T47D (cell line): ENCODE data around the gene ZNF438.
"Not testable (repeated sequence)": the region's sequence is repeated elsewhere in the genome, so short reads cannot be mapped to it uniquely, and the experiment has no call there.

ENCODE experiments used
- DNase-seq, 2 experiments: peaks; one replicate each; pipeline versions ENCODE4 v3.0.0 to v3.0.0-alpha.2; 2011 to 2012; ENCODE audit warnings: low read depth in 1 of 2, low spot score in 1 of 2
- JUND ChIP-seq: IDR thresholded peaks from 2 replicates; pipeline ENCODE4 v1.6.1; 2012; ENCODE audit warnings: low read depth
- in situ Hi-C: cut with HindIII; loops from 2 replicates; pipeline ENCODE4 v1.10.0; 2016; ENCODE audit warnings: low sequenced_read_pairs, low pct_unique_long_range_greater_than_20kb

The ZNF438 gene

DNA sequence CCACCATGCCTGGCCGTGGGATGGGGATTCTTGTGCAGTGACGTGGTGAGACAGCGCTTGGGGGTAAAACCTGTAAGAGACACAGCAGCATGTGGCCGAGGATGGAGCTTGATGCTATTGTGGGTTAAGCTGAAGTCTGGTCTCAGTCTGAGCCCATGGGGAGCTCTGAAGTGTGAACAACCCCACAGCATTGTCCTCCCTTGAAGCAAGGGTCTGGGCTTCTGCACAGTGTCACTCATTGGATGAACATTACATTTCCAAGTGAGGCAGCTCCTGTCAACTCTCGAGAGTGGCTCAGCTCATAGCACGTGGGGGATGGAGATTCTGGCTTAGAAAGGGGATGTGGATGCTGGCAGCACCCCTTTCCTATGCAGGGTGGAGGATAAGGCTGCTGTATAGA, 32.2 kb upstream of the ZNF438 start:
- no peak for DNase-seq
- in situ Hi-C loops, result no loop called here

DNA sequence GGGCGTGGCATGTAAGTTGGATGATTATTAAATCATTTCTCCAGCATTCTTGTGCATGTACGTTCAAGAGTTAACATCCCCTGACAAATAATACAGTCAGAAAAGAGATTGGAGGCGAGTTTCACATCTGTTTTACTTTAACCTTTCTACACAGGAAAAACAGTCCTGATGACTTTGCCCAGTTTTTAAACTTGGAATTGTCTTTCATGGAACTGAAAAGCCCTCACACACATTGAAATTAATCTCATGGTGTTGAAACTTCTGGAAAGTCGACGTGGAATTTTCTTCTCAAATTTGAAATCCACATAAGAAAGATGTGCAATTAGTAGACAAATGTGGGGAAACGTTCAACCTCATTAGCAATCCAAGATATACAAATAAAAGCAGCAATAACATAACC, 31.2 kb upstream of the ZNF438 start:
- TF ChIP-seq JUND, result no peak
- in situ Hi-C loops, result no loop called here
- no peak for DNase-seq

More for the DNA sequence above, 32.2 kb upstream of the ZNF438 start:
- no peak for TF ChIP-seq JUND

DNA sequence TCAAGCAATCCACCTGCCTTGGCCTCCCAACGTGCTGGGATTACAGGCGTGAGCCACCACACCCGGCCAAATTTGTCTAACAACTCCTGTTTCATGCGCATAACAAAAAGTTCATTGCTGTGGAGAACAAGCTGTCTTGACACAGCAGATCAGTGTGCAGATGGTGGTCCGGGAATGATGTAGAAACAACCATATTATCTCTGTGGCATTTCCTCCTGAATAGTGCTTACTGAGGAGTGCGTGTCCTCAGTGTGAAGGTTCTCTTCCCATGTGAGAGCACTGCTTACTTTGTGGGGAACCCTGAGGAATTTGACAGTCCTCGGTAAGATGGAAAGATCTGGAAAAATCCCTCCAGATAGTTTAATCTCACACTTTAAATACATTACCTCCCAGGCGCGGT, 30.3 kb upstream of the ZNF438 start:
- DNase-seq, result no peak
- TF ChIP-seq JUND, result no peak
- in situ Hi-C loops, result no loop called here

DNA sequence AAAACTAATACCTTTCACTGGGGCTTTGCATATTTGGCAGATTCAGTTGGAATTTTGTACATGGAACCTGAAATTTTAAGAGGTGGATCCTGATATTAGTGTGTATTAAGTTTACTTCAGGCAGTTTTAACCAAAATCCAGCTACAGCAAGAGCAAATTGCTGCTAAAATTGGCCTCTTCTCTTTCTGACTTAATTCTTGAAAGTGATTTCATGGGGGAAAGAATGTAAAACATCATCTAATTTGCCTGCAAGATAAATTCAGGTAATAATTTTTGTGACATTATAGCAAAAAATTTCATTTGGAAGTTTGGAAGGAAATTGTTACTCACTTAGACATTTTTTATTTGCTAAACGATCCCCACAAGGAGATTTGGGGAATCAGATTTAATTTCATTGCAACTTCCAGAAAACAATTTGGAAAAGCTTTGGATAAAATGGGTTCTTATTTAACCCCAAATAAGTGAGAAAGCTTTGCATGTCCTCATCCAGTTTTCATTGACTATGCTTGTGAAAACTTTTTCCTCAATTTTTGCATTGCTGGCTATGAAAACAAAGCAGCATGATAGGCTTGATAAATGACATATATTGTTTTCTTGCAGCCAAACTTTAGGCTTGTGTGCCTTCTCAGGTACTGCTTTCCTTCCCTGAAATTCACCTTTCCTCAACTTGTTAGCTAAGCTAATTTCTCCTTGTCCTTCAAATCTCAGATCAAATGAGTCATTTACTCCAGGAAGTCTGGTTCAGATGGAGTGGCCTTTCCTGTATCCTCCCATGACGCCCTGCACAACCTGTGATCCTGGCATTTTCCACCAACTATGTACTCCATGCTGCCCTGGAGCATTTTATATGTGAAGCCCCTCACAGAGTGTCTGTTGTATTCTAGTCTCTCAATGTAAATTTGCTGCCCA, 27.4 kb upstream of the ZNF438 start:
- TF ChIP-seq JUND, result no peak
- in situ Hi-C loops, result no loop called here
- DNase-seq, result no peak

DNA sequence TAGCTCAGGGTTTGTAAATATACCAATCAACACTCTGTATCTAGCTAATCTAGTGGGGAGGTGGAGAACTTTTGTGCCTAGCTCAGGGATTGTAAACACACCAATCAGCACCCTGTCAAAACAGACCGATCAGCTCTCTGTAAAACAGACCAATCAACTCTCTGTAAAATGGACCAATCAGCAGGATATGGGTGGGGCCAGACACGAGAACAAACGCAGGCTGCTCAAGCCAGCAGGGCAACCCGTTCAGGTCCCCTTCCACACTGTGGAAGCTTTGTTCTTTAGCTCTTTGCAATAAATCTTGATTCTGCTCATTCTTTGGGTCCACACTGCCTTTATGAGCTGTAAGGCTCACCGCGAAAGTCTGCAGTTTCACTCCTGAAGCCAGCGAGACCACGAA, 25.0 kb upstream of the ZNF438 start:
- DNase-seq, in situ Hi-C loops: not testable (repeated sequence)

DNA sequence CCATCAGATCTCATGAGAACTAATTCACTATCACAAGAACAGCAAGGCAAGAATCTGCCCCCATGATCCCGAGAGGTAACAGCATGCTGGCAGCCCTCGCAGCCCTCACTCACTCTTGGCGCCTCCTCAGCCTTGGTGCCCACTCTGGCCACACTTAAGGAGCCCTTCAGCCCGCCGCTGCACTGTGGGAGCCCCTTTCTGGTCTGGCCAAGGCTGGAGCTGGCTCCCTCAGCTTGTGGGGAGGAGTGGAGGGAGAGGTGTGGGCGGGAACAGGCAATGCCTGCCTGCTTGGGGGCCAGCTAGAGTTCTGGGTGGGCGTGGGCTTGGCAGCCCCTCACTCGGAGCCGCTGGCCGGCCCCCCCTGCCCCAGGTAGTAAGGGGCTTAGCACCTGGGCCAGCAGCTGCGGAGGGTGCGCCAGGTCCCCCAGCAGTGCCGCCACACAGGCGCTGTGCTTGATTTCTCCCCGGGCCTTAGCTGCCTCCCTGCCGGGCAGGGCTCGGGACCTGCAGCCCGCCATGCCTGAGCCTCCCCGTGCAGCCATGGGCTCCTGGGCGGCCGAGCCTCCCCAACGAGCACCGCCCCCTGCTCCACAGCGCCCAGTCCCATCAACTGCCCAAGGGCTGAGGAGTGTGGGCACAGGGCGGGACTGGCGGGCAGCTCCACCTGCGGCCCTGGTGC, 24.0 kb upstream of the ZNF438 start:
- in situ Hi-C loops, result no loop called here
- no peak for DNase-seq
- TF ChIP-seq JUND, result no peak

DNA sequence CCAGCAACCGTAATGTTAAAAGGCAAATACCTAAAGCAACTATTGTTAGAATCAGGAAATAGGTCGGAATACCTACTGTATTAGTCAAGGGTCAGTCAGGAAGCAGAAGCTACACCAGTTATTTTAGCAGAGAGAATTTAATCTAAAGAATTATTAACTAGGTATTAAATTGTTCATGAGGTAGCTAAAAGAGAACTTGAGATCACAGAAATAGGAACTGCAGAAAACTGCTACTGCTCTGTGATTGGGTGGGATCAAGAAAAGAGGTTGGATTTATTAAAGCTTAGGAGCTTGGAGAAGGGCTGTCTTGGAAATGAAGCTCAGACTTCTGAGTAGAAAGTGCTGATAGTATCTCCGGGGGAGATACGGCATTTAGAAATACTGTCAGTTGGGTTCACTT, 20.0 kb upstream of the ZNF438 start:
- in situ Hi-C loops, result no loop called here
- DNase-seq, result no peak
- TF ChIP-seq JUND, result no peak

DNA sequence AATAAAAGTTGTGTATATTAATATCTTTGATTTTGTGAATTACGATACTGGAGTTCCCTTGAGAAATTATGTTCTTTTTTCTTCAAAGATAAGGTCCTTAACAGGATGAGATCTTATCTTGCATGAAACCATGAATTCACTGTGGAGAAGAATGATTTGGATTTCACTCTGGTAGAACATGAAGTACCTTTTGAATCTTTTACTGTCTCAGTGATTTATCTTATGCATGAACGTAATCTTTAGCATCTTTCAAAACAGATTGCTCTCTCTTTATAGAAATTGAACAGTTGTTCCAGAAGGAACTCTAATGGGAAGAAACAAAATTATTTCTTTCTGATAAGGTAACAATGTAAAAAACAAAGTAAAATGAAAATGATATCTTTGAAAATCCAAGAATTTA, 11.0 kb upstream of the ZNF438 start:
- DNase-seq, result no peak
- no peak for TF ChIP-seq JUND
- in situ Hi-C loops, result no loop called here

DNA sequence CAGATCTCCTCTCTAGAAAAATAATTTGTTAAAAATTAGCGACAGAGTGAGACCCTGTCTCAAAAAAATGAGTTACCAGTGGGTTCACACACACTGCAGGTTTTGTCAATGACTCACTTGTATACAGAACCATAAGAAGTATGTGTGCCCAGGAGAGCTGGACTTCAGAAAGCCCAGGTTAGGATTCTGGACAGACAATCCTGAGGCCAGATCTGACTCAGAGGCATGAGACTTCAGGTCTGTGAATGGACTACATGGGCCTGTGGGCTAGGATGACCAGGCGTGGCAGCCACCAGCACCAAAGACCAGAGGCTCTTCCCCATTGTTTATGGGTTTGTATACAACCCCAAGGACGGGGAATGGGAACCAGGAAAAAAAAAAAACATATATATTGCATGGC, 9.3 kb upstream of the ZNF438 start:
- TF ChIP-seq JUND, result no peak
- in situ Hi-C loops, result no loop called here
- DNase-seq, result no peak

DNA sequence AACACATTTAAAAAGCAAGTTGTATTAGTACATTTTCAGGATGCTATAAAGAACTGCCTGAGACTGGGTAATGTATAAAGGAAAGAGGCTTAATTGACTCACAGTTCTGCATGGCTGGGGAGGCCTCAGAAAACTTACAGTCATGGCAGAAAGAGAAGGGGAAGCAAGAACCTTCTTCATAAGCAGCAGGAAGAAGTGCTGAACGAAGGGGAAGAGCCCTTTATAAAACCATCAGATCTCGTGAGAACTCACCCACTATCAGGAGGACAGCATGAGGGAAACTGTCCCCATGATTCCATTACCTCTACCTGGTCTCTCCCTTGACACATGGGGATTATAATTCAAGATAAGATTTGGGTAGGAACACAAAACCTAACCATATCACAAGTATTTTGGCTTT, 7.3 kb upstream of the ZNF438 start:
- in situ Hi-C loops, DNase-seq: not testable (repeated sequence)

DNA sequence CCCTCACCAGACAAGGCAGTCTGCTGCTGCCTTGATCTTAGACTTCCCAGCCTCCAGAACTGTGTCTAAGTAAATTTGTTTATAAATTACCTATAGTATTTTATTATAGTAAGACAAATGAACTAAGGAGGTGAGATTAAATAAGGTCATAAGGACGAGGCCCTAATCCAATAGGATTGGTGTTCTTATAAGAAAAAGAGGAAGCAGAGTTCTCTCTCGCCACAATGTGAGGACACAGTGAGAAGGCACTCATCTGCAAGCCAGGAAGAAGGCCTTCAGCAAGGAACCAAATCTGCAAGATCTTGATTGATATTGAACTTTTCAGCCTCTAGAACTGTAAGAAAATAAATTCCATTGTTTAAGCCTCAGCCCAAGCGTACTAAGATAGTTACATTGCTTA, 6.1 kb upstream of the ZNF438 start:
- in situ Hi-C loops, result no loop called here
- no peak for DNase-seq
- TF ChIP-seq JUND, result no peak

DNA sequence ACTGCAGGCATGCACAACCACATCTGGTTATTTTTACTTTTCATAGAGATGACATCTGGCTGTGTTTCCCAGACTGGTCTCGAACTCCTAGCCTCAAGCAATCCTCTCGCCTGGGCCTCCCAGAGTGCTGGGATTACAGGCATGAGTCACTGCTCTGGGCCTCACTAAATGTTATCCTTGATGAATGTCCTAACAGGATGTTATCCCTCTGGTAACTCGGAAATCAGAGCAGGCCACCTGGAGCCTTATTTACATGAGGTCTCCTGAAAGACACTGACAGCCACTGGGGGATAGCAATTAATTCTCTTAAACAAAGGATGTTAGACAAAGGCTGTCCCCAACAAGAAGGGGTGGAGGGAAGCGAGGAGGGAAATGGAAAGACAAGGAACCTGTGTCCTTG, 4.5 kb upstream of the ZNF438 start:
- no peak for DNase-seq
- TF ChIP-seq JUND, result no peak
- in situ Hi-C loops, result no loop called here

DNA sequence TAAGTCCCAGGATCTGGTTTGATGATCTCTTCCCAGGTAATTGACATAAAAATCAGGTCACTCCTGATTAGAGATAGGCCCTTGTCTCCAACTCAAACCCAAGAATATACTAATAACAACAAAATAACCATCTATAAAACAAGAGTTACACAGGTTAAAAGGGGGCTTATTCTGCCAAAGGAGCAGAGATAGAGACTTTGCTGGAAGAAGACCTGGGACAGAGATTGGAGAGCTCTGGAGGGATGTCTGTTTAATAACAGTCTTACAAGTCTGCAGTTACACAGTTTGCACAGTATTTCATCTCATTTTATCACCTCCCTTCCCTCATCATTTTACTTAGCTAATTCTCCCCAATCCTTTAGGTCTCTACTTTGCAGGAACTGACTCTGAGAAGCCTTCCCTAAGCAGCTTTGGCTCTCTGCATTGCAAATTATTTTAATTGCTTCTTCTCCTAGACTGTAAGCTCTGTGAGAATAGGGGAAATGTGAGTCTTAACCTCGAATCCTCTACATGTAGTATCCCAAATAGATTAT, 3.7 kb upstream of the ZNF438 start:
- in situ Hi-C loops, result no loop called here
- no peak for DNase-seq
- no peak for TF ChIP-seq JUND
